Panc1 (cell line): Measurements from ENCODE around the gene CGGBP1. TPM values are rescaled to one million over a fixed set of nuclear protein-coding genes. Genes with fewer than 3 reads are reported as not detected.

Experiments used
- ATAC-seq: fragments of 200-7000 bp; cut with Tn5 transposase; 2 replicates; pipeline ENCODE4 v1.9.1; 2020; ENCODE audit warnings: mild to moderate bottlenecking, moderate library complexity
- BruUV-seq: library from RNA; stranded (reverse); fragments of 400-500 nt; replicated peaks from 2 replicates; lab custom pipeline; 2021; lab: Mats Ljungman, UMichigan
- CTCF ChIA-PET: fragments of 300-600 bp; sonication (Branson Sonifier 250); formaldehyde crosslinking; loops from one replicate; lab custom pipeline; 2022; ENCODE audit warnings: antibody characterized with exemption; lab: Charles Lee
- POLR2A ChIA-PET: fragments of 300-600 bp; sonication (Branson Sonifier 250); formaldehyde crosslinking; loops from one replicate; lab custom pipeline; 2022; ENCODE audit warnings: antibody characterized with exemption; lab: Charles Lee
- DNase-seq: peaks from one replicate; pipeline ENCODE4 v3.0.0-alpha.2; 2010; ENCODE audit warnings: low read depth, low spot score
- H3K27ac ChIP-seq: 2 replicates; pipeline ENCODE4 v1.5.1; 2011; ENCODE audit warnings: mild to moderate bottlenecking, low read length, inconsistent platforms
- H3K27me3 ChIP-seq: fragments of 200-500 bp; sonication (Bioruptor generic); 2 replicates; pipeline ENCODE4 v1.6.0; 2014; ENCODE audit warnings: low read length, inconsistent platforms; ENCODE audit not compliant: control insufficient read depth, insufficient read depth
- H3K36me3 ChIP-seq: fragments of 200-500 bp; sonication (Bioruptor generic); 2 replicates; pipeline ENCODE4 v1.5.1; 2014; ENCODE audit warnings: inconsistent platforms, mild to moderate bottlenecking, low read length, moderate library complexity; ENCODE audit not compliant: control insufficient read depth, insufficient read depth
- H3K4me1 ChIP-seq: 2 replicates; pipeline ENCODE4 v1.5.1; 2011; ENCODE audit warnings: inconsistent platforms, mild to moderate bottlenecking, low read length, moderate library complexity; ENCODE audit not compliant: control insufficient read depth, insufficient read depth
- H3K4me3 ChIP-seq, 2 experiments: 2 replicates each; pipeline ENCODE4 v1.5.1; 2011 to 2012; ENCODE audit warnings: low read depth in 2 of 2, low read length in 2 of 2, mild to moderate bottlenecking in 2 of 2, inconsistent platforms in 1 of 2, moderate library complexity in 1 of 2
- H3K9me3 ChIP-seq: fragments of 200-500 bp; sonication (Bioruptor generic); 2 replicates; pipeline ENCODE4 v1.5.1; 2014; ENCODE audit warnings: low read depth, mild to moderate bottlenecking, inconsistent platforms, low read length, moderate library complexity; ENCODE audit not compliant: control insufficient read depth, insufficient read depth
- CTCF ChIP-seq: fragments of 450-650 bp; IDR thresholded peaks from 2 replicates; pipeline ENCODE4 v1.5.1; 2017; ENCODE audit warnings: mild to moderate bottlenecking
- POLR2AphosphoS5 ChIP-seq: IDR thresholded peaks from 2 replicates; pipeline ENCODE4 v1.6.1; 2012; ENCODE audit warnings: mild to moderate bottlenecking, low read depth, low read length, moderate library complexity
- REST ChIP-seq, 2 experiments: IDR thresholded peaks; 2 replicates each; pipeline ENCODE4 v1.6.1; 2011 to 2012; ENCODE audit warnings: low read depth in 2 of 2, control low read depth in 1 of 2, low read length in 1 of 2, mild to moderate bottlenecking in 1 of 2, moderate library complexity in 1 of 2; ENCODE audit not compliant: insufficient read depth in 1 of 2
- SIN3A ChIP-seq: IDR thresholded peaks from 2 replicates; pipeline ENCODE4 v1.6.1; 2012; ENCODE audit warnings: low read depth, mild to moderate bottlenecking, low read length, moderate library complexity, borderline replicate concordance; ENCODE audit not compliant: insufficient read depth
- TCF7L2 ChIP-seq: IDR thresholded peaks from 2 replicates; pipeline ENCODE4 v1.6.1; 2011; ENCODE audit warnings: mild to moderate bottlenecking, low read depth, low read length, inconsistent platforms
- in situ Hi-C: cut with HindIII; loops from 2 replicates; pipeline ENCODE4 v1.10.0; 2016; ENCODE audit warnings: low sequenced_read_pairs, low pct_unique_long_range_greater_than_20kb
- intact Hi-C: fragments of 100-400 bp; cut with micrococcal nuclease; formaldehyde crosslinking; loops from one replicate; pipeline ENCODE4 v1.10.0; 2022; ENCODE audit not compliant: unreplicated experiment
- total RNA-seq: library from RNA; stranded (reverse); gene quantifications from one replicate; pipeline ENCODE4 v1.2.1, GENCODE V29; 2021; ENCODE audit not compliant: unreplicated experiment

Gene CGGBP1
- total RNA-seq, 1 experiment from 2014 or later: 47.2 TPM

GRCh38 chr3:88061746-88062145 lies 2.9 kb upstream of the CGGBP1 start:
- no peak overlapping the region for H3K4me3 ChIP-seq
- in situ Hi-C loops (no loop called here), intact Hi-C loops (no loop called here)
- no TSS peak for BruUV-seq
- H3K9me3 ChIP-seq: no peaks in the 10 kb centered on the region
- ChIA-PET CTCF (no interaction called here), POLR2A (no interaction called here)
- H3K4me1 ChIP-seq: no peaks in the 10 kb centered on the region; the same call in 1 of the 2 replicates
- TF ChIP-seq POLR2AphosphoS5 (no peak), SIN3A (no peak), TCF7L2 (no peak), REST (IDR thresholded peaks at IDR 0.05; ENCODE audit: insufficient read depth in 1 of 2, low read depth in 2 of 2, low read length in 1 of 2) (no peak), CTCF (no peak)
- peaks cover 6% of the 10 kb centered on the region for H3K36me3 ChIP-seq
- ATAC-seq (no peak), DNase-seq (no peak)
- no peak overlapping the region for H3K27ac ChIP-seq
- no peaks in the 10 kb centered on the region for H3K27me3 ChIP-seq

- H3K27me3 ChIP-seq: no peaks in the 10 kb centered on the region
- TF ChIP-seq CTCF (no peak), POLR2AphosphoS5 (no peak), REST (IDR thresholded peaks at IDR 0.05; ENCODE audit: insufficient read depth in 1 of 2, low read depth in 2 of 2, low read length in 1 of 2) (no peak), SIN3A (peak; percentile 27; the same call in 1 of the 2 replicates)
- no peak for DNase-seq
- no peaks in the 10 kb centered on the region for H3K9me3 ChIP-seq
- ChIA-PET CTCF (no interaction called here), POLR2A (no interaction called here)
- in situ Hi-C loops: no loop called here
- H3K4me3 ChIP-seq: peak overlapping the region; percentile 65 to 94
- no TSS peak for BruUV-seq
- ATAC-seq: peak; percentile 42
- no peaks in the 10 kb centered on the region; the same call in 1 of the 2 replicates for H3K4me1 ChIP-seq
- peak overlapping the region; percentile 84 for H3K27ac ChIP-seq
- intact Hi-C loops: no loop called here
- peaks cover 21% of the 10 kb centered on the region for H3K36me3 ChIP-seq
These were observed 770 bp upstream of the CGGBP1 start for GRCh38 chr3:88059380-88060170.
